Fibroblast of villous mesenchyme (primary cell): ENCODE measurements around the gene MAGT1. TPM values are rescaled to one million over a fixed set of nuclear protein-coding genes. Genes with fewer than 3 reads are reported as not detected.

Source experiments
- DNase-seq: peaks from one replicate; pipeline ENCODE4 v3.0.0-alpha.2; 2010; ENCODE audit warnings: low read depth
- H3K4me3 ChIP-seq: 2 replicates; pipeline ENCODE4 v1.5.1; 2011; ENCODE audit warnings: low read depth, mild to moderate bottlenecking, low read length
- CTCF ChIP-seq: IDR thresholded peaks from 2 replicates; pipeline ENCODE4 v1.5.1; 2012; ENCODE audit warnings: low read depth, mild to moderate bottlenecking, low read length; ENCODE audit not compliant: insufficient read depth
- small RNA-seq: library from RNA; depleted of rRNA; stranded (forward); fragments of <200 nt; gene quantifications from one replicate; pipeline ENCODE3, GENCODE V24; 2012
- total RNA-seq: library from RNA; depleted of rRNA; stranded (reverse); fragments of >200 nt; gene quantifications from 2 replicates; pipeline ENCODE4 v1.2.3, GENCODE V29; 2012

Gene MAGT1
- total RNA-seq, 1 donor: 118 TPM

- no peak for TF ChIP-seq CTCF
- peak; percentile 80 for DNase-seq
- peak within 1 kb of the TSS; percentile 75 for H3K4me3 ChIP-seq
These were observed 109.5 kb downstream of the MAGT1 start, which contains the start of gene ATRX for GRCh38 chrX:77785486-77786364. Gene ATRX, minus strand, starts transcription at chrX:77786216. Its CDS starts 215 bp downstream, at chrX:77786001.

- no peak overlapping the region for H3K4me3 ChIP-seq
- TF ChIP-seq CTCF: no peak
- no peak for DNase-seq
These were observed 115.5 kb downstream of the MAGT1 start for GRCh38 chrX:77779695-77780094.

- no peak for TF ChIP-seq CTCF
- DNase-seq: no peak
- H3K4me3 ChIP-seq: no peak overlapping the region
These were observed 118.6 kb downstream of the MAGT1 start for GRCh38 chrX:77776659-77777058.

Small RNAs within 50 kb of the gene (small RNA-seq; reads per million reads assigned to genes)
- gene RN7SL460P: not detected
- not detected for gene RNU6-854P

Other genes with a start within 250 kb of the MAGT1 start
- 77.0 and 92.8 TPM in 2 replicates for gene ATRX, start 109.2 kb downstream of the MAGT1 start, total RNA-seq
- gene COX7B, start 4.0 kb upstream of the MAGT1 start, total RNA-seq: 195 and 196 TPM in 2 replicates
- 12.1 and 12.6 TPM in 2 replicates for gene ATP7A, start 15.3 kb upstream of the MAGT1 start, total RNA-seq
- 0.43 TPM in 1 of 2 replicates, not detected in the other for gene PGAM4, start 74.2 kb upstream of the MAGT1 start, total RNA-seq
- 194 and 197 TPM in 2 replicates for gene PGK1, start 208.8 kb upstream of the MAGT1 start, total RNA-seq
- gene TAF9B, start 244.2 kb upstream of the MAGT1 start, total RNA-seq: 30.6 and 41.5 TPM in 2 replicates